GM18873 (cell line): ENCODE measurements around the gene PTPRN2.
"Not testable (repeated sequence)": the region's sequence is repeated elsewhere in the genome, so short reads cannot be mapped to it uniquely, and the experiment has no call there.

ENCODE experiments used
- ATAC-seq: cut with Tn5 transposase; IDR thresholded peaks from one replicate; pipeline ENCODE4 v1.9.1; 2021; ENCODE audit warnings: mild to moderate bottlenecking, moderate library complexity, moderate number of reproducible peaks; ENCODE audit not compliant: unreplicated experiment, low FRiP score

Gene PTPRN2

DNA sequence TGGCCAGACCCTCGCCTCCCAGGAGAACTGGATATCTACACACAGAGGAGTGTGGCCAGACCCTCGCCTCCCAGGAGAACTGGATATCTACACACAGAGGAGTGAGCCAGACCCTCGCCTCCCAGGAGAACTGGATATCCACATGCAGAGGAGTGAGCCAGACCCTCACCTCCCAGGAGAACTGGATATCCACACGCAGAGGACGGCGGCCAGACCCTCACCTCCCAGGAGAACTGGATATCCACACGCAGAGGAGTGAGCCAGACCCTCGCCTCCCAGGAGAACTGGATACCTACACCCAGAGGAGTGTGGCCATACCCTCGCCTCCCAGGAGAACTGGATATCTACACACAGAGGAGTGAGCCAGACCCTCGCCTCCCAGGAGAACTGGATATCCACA lies 862.3 kb downstream of the PTPRN2 start:
- not testable (repeated sequence) for ATAC-seq

GRCh38 chr7:157723205-157723604 lies 864.4 kb downstream of the PTPRN2 start:
- ATAC-seq, result no peak

- ATAC-seq, result no peak
These were observed 865.2 kb downstream of the PTPRN2 start for GRCh38 chr7:157722137-157723060.

DNA sequence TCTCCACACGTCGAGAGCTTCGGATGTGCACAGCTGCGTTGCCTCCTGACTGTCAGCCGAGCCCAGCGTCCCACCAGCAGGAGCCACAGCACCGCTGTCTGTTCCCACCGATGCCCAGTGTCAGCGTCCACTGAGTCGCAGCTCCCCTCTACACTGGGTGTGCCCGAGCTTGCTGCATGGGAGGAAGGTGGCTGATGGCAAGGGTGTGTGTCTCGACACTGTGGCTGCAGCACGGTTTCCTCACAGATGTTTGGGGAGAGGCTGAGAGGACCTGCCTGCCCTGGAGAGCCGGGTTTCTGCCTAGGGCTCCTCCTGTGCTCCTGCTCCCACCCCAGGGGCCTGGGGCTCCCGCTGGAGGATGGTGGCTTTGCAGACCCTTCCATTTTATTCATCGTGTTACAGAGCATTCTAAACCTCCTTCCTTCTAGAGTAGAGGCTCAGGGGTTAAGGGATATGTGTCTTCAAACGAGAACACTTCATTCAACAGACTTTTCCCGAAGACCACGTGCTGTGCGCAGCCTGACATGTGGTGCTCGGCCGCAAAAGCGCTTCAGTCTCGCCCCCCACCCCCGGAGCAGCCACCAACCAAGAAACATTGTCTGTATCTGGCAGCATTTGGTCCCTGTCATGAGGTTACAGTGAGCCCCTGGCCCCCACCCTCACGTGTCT lies 866.0 kb downstream of the PTPRN2 start:
- ATAC-seq, result no peak

- no peak for ATAC-seq
These were observed 867.6 kb downstream of the PTPRN2 start for GRCh38 chr7:157719705-157720655.

DNA sequence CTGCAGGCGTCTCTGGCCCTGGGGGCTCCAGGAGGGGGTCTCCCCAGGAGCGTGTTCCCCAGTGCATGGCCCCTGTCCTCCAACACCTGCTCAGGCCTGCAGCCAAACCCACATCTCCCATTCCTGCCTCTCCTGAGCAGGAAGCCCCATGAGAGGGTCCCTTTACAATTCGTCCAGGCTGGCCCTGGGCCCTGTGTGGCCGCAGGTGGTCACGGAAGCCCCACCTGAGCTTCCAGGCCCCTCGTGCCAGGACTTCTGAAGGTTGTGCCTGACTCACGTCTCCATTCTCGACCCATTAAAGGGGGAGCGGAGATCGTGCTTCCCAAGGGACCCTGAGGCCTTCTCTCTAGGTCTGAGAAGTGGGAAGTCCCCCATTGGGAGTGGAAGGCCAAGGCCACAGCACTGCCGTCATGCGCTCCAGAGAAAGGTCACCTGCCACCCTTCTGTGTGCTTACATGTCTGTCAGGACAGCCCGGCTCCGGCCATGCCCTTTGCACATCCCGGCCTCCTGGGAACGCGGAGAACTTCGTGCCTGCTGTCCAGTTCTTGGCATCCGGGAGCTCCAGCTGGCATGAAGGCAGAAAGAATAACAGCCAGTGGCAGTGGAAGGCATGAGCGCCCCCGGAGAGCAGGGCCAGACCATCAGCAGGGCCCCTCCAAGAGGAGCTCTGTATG lies 868.5 kb downstream of the PTPRN2 start:
- ATAC-seq, result no peak

DNA sequence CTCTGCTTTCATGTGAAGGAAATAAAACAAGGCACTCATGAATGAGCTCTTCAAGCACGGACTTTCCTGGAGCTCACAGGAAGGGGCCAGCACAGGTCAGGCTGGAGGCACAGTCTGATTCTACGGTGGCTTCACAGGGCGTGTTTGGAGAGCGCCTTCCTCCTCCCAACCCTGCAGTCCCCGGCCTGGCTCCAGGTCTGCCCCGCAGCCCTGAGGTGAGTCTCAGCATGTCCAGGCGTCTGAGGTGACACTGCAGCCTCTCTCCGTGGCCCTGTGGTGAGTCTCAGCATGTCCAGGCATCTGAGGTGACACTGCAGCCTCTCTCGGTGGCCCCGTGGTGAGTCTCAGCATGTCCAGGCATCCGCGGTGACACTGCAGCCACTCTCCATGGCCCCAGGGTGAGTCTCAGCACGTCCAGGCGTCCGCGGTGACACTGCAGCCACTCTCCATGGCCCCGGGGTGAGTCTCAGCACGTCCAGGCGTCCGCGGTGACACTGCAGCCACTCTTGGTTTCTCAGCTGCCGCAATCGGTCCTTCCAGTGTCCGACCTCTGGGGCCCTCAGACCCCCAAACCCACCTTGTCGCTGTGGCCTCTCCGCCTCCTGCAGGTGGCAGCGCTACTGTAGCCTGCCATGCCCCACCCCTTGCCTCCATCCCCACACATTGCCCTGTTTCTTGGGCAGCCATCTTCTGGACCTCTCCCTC lies 869.2 kb downstream of the PTPRN2 start:
- ATAC-seq, result no peak

DNA sequence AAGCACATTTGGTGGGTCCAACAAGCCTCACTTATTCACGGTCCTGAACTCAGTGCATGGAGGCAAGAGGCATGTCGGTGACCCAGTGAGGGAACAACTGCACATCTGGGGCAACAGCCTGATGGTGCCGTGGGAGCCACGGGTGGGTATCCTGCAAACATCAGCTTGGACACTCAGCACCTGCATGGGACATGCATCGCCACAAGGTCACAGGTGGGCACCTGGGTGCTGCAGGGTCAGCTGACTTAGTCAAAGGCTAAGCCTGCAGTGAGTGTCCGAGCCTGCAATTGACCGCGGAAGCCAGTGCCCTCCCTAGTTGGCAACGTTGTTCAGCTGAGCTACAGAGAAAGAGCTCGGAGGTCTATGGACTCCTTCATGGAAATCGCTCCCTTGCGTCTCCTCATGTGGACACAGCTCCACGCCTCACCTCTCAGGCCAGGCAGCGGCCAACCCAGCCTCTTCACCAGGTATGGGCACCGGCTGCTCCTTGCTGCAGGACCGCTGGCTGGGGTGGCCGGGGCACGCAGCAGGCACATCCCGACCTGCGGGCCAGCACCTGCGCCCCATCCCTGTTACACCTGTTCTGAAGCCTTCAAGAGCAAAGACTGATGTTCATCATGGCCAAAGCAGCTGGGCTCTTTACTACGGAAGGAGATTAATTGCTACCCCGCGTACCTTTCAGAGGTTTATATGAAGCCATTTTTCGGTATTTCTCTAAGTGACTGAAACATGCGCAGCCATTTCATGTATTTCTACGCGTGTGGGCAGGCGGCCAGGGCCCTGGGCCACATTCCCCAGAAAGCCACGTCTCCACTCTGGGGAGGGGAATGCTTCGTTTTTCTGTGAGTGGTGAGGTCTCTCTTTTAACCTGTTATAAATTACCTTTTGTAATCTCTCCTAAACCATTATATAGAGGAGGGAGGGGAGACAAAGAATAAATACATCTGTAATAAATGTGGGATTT lies 870.1 kb downstream of the PTPRN2 start:
- ATAC-seq, result no peak

- ATAC-seq, result no peak
These were observed 871.7 kb downstream of the PTPRN2 start for GRCh38 chr7:157715938-157716280.

DNA sequence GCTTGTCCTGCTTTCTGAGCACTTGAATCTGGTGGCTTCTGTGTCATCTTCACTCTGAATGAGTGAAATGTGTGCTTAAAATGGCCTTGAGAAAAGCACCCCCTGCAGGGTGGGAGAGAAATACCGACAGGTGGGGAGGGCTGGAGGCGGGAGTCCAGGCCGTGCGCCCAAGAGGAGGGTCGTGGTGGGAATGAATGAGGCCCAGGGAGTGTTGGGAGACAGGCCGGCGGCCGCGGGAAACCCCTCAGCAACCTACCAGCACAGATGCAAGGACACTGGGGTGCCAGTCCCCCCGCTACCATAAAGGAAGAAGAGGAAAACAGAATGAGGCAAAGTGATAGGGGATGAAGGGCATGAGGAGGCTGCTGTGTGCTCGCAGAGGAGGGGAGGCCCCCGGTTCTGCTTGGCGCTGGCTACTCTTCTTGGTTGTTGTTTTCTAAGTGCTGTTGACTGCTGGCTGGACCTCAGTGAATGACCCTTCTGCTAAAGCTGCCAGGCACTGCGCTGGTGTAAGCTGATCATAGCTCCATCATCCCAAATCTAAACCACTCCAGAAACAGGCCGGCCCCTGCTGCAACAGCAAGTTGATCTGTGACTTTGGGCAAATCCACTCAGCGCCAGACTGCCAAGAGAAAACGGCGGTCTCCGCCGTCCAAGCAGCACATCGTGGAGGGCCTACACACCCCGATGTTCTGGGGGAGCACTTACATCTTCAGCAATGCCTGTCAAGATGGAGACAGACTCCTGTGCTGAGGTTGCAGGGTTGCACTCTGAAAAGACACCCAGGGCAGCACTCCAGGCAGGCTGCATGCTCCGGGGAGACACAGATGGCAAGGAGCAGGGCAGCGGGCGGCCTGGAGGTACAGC lies 872.3 kb downstream of the PTPRN2 start:
- ATAC-seq, result no peak

DNA sequence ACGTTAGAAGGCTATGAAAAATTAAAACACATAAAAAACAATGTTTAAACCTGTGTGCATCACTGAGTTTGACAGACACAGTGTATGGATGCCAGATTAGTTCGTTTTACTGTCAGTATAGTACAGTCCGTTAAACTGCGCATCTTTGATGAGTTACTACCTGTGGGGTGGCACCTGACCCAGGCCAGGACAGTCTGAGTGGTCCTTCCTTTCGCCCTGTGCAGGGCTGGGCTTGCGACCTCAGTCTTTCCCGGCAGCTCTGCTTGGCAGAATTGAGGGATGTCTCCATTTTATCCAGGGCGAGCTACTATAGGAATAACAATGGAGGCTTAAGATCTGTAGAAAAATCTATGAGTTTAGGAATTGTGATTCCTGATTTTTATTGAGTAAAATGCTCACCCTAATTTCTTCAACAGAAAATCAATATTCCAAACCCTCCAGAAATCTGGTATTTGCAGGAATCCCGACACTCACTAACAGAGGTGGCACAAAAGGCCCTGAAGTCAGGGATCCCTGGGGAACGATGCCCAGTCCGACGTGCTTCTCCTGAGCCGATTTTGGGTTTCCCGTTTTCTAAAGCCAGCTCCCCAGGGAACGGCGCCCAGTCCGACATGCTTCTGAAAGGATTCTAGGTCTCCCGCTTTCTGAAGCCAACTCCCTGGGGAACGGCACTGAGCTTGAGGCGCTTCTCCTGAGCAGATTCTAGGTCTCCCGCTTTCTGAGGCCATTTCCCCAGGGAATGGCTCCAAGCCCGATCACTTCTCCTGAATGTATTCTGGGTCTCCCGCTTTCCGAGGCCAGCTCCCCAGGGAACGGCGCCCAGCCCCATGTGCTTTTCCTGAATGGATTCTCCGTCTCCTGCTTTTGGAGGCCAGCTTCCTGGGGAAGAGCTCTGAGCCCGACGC lies 873.2 kb downstream of the PTPRN2 start:
- ATAC-seq, result no peak

DNA sequence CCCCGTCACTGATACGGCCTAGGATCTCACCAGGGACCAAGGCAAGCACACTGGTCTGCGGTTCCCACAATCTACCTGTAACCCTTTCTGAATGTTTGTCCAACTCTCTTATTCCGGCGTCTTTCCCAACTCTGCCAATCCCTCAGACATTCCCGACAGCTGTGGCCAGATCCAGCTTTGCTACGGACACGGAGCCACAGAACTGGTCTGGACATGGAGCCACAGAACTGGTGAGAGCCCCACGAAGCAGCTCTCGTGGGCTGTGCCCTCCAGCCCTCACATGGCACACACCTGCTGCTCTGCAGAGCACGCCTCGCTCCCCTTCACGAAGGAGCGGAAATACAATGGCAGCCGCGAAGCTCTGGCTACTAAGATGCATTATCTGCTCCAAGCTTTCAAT lies 874.0 kb downstream of the PTPRN2 start:
- no peak for ATAC-seq

DNA sequence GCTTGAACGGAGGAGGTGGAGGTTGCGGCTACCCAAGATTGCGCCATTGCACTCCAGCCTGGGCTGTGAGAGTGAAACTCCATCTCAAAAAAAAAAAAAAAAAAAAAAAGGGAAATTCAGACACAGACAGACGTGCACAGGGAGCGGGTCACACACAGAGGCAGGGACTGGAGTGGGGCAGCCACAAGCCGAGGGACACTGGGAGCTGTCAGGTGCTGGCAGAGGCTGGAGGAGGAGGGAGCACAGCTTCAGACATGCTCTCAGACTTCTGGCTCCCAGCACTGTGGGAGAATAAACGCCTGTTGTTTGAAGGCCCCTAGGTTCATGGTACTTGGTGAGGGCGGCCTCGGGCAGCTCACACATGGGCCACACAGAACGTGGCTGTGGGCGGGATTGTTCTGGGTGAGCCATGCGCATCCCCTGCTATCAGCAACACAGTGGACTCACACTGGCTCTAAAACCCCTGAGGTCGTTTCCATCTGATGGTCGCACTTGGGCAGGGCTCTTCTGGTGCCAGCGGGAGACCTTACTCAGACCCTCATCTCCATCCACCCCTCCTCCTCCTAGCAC lies 874.9 kb downstream of the PTPRN2 start:
- ATAC-seq, result no peak

DNA sequence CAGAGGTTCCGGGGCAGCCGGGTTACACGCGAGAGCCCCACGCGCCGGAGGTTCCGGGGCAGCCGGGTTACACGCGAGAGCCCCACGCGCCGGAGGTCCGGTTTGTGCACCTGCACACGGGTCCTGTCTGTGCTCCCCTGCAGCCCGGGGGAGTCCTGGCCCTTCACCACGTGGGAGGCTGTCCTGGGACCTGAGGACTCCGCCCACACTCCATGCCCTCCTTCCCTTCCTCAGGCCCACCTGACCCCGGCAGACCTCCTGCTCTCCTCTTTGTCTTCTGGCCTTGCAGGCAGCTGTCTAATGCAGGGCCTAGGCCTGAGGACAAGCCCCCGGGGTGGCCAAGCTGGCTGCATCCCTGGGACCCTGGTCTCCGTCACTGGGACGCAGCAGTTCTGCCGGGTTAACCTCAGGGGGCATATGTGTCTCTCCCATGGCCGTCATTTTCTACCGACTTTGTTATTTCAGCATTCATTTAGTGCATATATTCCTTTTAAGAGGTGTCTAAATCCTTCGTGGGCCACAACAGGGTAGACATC lies 876.2 kb downstream of the PTPRN2 start:
- ATAC-seq, result no peak

GRCh38 chr7:157710396-157710795 lies 877.2 kb downstream of the PTPRN2 start:
- ATAC-seq, result no peak
